ENCODE results near the gene RANBP9.

RANBP9 gene

GRCh38 chr6:13689511-13690256 is 22.0 kb downstream of the RANBP9 start:
- Mint-ChIP-seq H3K27me3 (ENCODE audit: low read depth) (no peaks in the 10 kb centered on the region), H3K4me1 (no peaks in the 10 kb centered on the region), H3K36me3 (ENCODE audit: low read depth) (peaks cover 48% of the 10 kb centered on the region), H3K27ac (no peak overlapping the region), H3K9me3 (no peaks in the 10 kb centered on the region), H3K4me3 (no peak overlapping the region)
- no peak for TF ChIP-seq CTCF (IDR thresholded peaks at IDR 0.05; ENCODE audit: unreplicated experiment in 3 of 3)

DNA sequence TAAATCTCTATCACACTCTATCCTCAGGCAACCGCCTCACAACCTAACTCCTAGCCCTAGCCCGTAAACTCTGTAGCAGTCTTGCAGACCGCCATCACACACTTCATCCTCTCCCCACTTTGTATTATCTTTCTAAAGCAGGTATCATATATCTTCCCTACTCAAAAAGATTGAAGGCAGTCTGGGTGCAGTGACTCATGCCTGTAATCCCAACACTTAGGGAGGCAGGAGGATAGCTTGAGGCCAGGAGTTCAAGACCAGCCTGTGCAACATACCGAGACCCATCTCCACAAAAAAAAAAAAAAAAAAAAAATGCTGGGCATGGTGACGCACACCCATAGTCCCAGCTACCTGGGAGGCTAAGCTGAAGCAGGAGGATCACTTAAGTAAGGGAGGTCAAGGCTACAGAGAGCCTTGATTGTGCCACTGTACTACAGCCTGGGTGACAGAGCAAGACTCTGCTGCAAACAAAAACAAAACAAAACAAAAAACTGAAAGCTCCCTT is 22.9 kb downstream of the RANBP9 start:
- no peak overlapping the region for H3K4me3 Mint-ChIP-seq
- peak overlapping the region in 1 of 3 experiments; percentile 31 for H3K27ac Mint-ChIP-seq
- TF ChIP-seq CTCF (IDR thresholded peaks at IDR 0.05; ENCODE audit: unreplicated experiment in 3 of 3): no peak
- H3K4me1 Mint-ChIP-seq: no peaks in the 10 kb centered on the region
- peaks cover 41% of the 10 kb centered on the region for H3K36me3 Mint-ChIP-seq (ENCODE audit: low read depth)
- no peaks in the 10 kb centered on the region for H3K27me3 Mint-ChIP-seq (ENCODE audit: low read depth)
- H3K9me3 Mint-ChIP-seq: no peaks in the 10 kb centered on the region

GRCh38 chr6:13687917-13688351 is 23.7 kb downstream of the RANBP9 start:
- Mint-ChIP-seq H3K9me3 (no peaks in the 10 kb centered on the region), H3K4me1 (peaks cover 3% of the 10 kb centered on the region), H3K4me3 (no peak overlapping the region), H3K36me3 (ENCODE audit: low read depth) (peaks cover 41% of the 10 kb centered on the region), H3K27me3 (ENCODE audit: low read depth) (no peaks in the 10 kb centered on the region), H3K27ac (peak overlapping the region in 1 of 3 experiments; percentile 26)
- TF ChIP-seq CTCF (IDR thresholded peaks at IDR 0.05; ENCODE audit: unreplicated experiment in 3 of 3): no peak

- Mint-ChIP-seq H3K36me3 (ENCODE audit: low read depth) (peaks cover 48% of the 10 kb centered on the region), H3K27ac (no peak overlapping the region), H3K4me1 (peaks cover 4% of the 10 kb centered on the region), H3K27me3 (ENCODE audit: low read depth) (no peaks in the 10 kb centered on the region), H3K4me3 (no peak overlapping the region), H3K9me3 (peaks cover 6% of the 10 kb centered on the region)
- TF ChIP-seq CTCF (IDR thresholded peaks at IDR 0.05; ENCODE audit: unreplicated experiment in 3 of 3): no peak
These were observed 26.8 kb downstream of the RANBP9 start for GRCh38 chr6:13684855-13685254.

GRCh38 chr6:13683038-13683437 is 28.6 kb downstream of the RANBP9 start:
- H3K36me3 Mint-ChIP-seq (ENCODE audit: low read depth): peaks cover 55% of the 10 kb centered on the region
- peaks cover 17% of the 10 kb centered on the region for H3K9me3 Mint-ChIP-seq
- no peak overlapping the region for H3K4me3 Mint-ChIP-seq
- peaks cover 4% of the 10 kb centered on the region for H3K4me1 Mint-ChIP-seq
- no peak for TF ChIP-seq CTCF (IDR thresholded peaks at IDR 0.05; ENCODE audit: unreplicated experiment in 3 of 3)
- H3K27me3 Mint-ChIP-seq (ENCODE audit: low read depth): no peaks in the 10 kb centered on the region
- peak overlapping the region in 1 of 3 experiments; percentile 19 for H3K27ac Mint-ChIP-seq

- TF ChIP-seq CTCF (IDR thresholded peaks at IDR 0.05; ENCODE audit: unreplicated experiment in 3 of 3): no peak
- peaks cover 49% of the 10 kb centered on the region for H3K36me3 Mint-ChIP-seq (ENCODE audit: low read depth)
- H3K27ac Mint-ChIP-seq: no peak overlapping the region
- peaks cover 17% of the 10 kb centered on the region for H3K9me3 Mint-ChIP-seq
- no peak overlapping the region for H3K4me3 Mint-ChIP-seq
- peaks cover 4% of the 10 kb centered on the region for H3K4me1 Mint-ChIP-seq
- H3K27me3 Mint-ChIP-seq (ENCODE audit: low read depth): no peaks in the 10 kb centered on the region
These were observed 29.3 kb downstream of the RANBP9 start for GRCh38 chr6:13682346-13682745.
